Dedifferentiated amniotic fluid mesenchymal stem cell (primary cell): ENCODE data around the gene KRT81.
"Not testable (repeated sequence)": the region's sequence is repeated elsewhere in the genome, so short reads cannot be mapped to it uniquely, and the experiment has no call there.

Experiments
- DNase-seq: peaks from one replicate; pipeline ENCODE4 v3.0.0-alpha.2; 2016; ENCODE audit errors: extremely low spot score

KRT81 gene

DNA sequence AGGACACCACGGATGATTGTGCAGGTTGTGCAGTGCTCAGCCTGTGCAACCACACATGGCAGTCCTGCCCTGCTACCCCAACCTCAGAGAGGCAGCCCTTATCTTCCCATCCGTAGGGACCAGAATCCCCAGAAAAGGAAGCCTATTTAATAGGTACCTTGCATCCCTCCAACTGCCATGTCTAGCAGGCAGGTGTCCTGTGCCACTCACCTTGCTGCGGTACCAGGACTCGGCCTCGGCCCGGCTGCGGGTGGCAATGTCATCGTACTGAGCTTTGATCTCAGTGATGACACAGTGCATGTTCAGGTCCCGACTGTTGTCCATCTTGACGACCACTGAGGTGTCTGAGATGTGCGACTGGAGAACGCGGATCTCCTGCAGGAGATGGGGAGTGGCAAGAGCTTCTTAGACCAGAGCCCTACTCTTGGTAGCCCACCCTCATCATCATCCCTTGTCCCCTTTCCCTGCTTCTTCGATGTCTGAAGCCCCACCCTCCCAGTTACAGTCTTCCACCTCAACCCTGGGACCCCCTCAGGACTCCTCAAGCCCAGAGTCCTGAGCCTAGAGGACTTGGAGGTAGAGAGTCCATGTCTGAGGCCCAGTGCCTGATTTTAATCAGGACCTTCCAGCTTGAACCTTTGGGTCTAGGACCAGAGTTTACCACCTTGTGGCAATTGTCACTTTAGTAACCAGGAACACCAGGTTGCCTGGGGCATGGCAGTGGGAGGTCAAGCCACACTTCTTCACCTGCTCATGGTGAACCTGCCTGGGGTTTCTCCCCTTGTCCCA lies 37.7 kb downstream of the KRT81 start:
- no peak for DNase-seq

DNA sequence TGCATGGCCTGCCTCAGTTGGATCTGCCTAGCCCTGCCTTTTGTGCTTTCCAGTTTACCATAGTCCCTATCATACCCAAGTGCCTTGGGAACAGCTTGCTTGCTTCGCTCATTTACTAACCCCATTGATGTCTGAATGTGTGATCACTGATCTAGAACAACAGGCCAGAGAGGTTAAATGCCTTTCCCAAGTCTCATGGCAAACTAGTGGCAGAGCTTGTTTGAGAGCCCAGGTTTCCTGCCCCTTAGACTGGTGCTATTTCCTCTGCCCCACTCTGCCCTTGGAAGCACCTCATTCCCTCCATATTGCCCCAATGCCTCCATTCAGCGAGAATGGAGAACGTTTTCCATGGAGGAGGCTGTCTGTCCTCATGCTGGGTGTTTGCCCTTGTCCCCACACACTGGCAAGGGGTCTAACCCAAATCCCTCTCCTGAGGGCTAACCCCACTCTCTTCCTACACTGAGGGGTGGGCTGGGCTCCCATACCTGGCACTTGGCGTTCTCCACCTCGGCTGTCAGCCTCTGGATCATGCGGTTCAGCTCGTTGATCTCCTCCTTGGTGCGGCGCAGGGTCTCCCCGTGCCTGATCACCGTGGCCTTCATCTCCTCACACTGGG lies 38.5 kb downstream of the KRT81 start:
- DNase-seq = no peak

DNA sequence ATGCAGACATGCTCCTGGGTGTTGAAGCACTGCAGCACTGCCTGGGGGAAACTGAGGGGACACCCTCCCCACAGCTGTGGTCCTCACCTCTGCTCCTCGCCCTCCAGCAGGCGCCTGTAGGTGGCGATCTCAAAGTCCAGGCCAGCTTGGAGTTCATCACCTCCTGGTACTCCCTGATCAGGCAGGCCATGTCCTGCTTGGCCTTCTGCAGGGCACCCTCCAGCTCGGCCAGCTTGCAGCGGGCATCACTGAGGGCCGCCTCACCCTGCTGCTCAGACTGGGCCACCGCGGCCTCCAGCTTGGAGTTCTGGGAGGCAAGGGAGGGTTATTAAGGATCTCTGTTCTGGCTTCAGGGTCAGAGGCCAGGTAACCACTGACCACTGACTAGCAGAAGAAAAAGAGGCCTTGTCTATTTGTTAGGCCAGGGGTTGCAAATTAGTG lies 39.1 kb downstream of the KRT81 start:
- DNase-seq = not testable (repeated sequence)

DNA sequence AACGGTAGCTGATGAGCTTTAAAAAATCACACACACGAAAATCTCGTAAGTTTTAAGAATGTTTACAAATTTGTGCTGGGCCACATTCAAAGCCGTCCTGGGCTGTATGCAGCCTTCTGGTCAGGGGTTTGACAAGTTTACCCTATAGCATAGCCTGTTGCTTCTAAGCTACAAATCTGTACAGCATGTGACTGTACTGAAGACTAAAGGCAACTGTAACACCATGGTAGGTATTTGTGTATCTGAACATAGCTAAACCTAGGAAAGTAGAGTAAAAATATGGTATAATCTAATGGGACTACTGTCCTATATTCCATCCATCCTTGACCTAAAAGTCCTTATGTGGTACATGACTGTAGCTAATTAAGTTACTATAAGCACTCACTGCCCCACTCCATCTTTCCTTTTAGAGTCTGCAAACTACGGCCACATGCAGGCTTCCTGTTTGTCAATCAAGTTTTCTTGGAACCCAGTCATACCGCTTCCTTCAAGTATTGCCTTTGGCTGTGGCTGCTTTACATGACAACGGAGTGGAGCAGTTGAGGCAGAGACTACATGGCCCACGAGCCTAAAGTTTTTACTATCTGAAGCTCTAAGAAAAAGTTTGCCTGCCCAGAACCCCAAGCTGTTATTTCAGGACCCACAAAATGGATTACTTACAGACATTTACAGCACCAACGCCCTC lies 39.8 kb downstream of the KRT81 start:
- no peak for DNase-seq

DNA sequence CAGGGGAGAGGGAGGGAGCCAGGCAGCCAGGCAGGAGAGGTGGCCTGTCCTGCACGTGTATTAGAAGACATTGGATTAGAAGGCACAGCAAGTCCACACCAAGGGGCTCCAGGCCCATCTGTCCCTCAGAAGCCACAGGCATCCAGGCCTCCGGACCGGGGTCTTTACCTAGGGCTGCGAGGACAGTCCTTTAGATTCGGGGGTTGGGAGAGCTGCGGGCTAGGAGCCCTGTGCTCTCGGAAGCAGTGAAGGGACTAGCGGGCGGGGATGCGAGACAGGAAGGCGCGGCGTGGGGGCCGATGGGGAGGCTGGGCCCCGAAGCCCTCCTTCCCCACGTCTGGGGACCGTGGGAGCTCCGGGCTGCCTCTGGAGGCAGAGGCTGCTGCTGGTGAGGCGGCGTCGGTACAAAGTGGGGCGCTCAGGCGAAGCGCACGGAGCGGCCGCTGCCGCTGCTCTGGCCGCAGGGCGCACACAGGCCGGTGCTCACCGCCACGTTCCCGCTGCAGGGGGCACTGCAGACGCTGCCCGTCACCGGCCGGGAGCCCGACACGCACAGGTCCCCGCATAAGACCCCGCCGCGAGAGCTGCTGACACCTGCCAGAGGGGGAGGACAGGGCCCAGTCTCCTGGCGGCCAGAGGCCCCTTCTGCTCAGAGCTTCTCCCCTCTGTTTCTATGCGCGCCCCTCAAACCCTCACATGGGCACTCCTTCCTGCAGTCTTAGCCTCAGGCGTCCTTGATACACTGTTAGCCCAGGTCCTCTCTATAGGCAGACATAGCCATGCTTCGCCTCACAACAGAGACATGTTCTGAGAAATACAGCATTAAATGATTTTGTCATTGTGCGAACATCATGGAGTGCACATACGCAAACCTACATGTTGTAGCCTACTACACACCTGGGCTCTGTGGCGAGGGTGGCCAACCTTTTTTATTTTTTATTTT lies 41.0 kb downstream of the KRT81 start:
- no peak for DNase-seq

DNA sequence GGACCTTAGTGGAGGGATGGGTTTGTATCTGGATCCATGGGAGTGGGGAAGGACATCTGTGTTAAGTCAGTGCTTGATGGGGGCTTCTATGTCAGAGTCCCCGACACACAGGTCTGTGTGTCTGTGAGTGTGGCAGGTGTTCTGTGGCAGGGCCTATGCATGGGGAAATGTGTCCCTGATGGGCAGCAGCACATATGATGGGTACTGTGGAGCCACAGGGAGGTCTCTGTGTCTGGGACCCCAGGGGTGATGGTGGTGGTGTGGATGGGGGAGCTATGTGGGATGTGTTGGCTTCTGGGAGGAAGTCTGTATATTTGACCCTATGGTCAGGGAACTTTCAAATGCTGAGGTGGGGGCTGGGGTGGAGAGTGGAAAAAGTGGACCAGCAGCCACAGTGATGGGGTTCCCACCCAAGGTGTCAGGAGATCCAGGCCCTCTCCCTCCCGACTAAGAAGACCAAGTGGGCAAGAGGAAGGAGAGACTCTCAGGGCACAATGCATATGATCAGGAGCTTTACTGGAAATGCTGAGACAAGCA lies 41.8 kb downstream of the KRT81 start:
- no peak for DNase-seq

DNA sequence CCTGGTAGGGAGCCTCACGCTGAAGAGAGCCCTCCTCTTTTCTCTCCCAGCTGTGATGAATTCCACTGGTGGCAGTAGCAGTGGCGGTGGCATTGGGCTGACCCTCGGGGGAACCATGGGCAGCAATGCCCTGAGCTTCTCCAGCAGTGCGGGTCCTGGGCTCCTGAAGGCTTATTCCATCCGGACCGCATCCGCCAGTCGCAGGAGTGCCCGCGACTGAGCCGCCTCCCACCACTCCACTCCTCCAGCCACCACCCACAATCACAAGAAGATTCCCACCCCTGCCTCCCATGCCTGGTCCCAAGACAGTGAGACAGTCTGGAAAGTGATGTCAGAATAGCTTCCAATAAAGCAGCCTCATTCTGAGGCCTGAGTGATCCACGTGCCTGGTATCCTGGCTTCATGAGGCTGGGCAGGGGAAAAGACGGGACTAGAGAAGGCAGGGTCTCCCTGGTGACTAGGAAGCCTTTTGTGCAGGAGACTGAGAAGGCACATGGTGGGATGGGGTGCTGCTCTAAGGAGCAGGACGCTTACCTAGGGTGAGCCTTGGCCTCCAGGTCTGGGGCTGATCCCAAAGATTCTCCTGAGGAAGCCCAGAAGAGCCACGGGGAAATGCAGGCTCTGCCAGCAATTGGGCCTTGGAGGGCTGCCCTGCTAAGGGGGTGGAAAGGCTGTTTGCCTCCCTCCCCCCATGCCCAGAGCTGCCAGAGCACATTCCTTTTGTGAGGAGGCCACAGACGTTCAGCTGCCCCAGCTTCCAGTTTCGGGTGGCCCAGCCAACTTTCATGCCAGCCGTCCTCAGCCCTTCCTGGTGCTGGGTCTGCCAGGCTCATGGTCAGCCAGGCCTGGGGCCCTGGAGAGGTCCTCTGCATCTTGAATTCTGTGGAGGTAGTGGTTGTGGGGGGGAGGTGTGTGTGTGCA lies 42.5 kb downstream of the KRT81 start:
- no peak for DNase-seq

DNA sequence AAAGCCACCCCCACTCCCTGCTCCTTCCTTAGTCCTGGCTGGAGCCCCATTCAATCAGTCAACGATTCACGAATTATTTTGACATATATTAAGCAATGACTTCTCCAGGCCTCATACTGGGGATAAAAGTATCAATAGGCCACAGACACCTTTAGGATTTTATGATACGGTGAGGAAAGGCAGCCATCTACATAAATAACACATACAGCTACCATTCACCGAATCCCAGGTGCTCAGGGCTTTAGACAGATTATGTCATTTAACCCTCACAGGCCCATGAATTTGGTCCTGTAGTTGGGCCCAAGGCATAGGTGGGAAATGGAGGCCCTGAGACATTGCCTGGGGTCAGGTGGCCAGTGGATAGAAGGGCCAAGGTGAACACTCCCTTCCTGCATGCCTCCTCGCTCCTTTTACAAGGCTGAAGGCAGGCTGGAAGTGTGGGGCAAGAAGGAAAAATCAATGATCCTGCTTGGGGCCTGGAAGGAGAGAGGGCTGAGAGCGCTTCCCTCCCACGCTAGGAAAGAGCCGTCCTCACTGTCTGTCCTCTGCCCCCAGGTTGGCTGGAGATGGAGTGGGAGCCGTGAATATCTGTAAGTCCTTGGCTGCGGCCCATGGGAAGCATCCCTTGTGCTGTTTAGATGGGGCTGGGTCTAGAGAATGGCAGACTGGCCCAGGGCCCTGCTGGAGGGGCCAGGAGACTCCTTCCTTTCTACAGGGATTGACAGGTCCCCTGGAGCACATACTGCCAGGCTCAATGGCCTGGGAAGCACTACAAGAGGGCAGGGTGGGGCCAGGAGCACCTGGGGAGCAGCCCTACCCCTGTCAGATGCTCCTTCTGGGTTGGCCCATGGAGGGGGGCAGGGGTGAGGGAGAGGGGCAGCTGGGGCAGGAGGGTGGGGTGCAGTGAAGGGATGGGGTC lies 43.5 kb downstream of the KRT81 start:
- no peak for DNase-seq

DNA sequence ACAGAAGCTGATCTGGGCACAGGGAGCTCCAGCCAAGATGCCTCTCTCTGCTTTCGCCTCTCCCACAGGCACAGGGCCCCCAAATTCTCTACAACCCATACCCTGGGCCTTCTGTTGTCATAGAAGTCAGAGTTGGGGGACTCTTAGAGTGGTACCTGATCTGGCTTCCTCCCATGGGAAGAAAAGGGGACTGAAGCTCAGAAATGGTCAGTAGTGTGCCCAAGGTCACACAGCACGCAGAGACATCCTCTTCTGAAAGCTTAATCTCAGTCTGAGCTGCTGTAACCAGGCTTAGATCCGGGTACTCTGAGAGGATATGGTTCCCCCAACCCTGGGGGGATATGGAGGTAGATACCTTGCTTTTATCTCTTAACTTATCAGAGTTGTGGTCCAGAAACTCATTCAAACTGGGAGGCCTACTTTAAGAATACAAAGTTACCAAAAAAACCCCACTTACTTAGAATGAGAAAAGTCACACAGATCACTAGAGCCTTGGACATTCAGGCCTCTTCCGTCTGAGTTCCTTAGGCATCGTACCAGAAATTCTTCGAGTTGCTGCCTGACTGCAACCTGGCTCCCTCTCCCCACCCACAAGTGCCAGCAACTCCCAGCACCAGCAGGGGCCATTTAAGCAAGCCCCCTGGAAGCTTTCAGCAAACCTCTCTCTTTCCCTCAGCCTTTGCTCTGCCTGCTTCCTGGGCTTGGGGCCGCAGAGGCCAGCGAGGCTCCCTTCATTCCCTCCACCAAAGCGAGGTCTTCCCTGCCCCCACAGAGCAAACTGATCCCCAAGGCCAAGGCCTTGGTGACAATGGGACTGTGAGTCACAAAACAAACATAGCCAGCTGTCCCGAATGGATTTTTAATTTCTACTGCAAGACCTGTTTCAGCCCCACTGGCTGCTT lies 44.4 kb downstream of the KRT81 start:
- no peak for DNase-seq

DNA sequence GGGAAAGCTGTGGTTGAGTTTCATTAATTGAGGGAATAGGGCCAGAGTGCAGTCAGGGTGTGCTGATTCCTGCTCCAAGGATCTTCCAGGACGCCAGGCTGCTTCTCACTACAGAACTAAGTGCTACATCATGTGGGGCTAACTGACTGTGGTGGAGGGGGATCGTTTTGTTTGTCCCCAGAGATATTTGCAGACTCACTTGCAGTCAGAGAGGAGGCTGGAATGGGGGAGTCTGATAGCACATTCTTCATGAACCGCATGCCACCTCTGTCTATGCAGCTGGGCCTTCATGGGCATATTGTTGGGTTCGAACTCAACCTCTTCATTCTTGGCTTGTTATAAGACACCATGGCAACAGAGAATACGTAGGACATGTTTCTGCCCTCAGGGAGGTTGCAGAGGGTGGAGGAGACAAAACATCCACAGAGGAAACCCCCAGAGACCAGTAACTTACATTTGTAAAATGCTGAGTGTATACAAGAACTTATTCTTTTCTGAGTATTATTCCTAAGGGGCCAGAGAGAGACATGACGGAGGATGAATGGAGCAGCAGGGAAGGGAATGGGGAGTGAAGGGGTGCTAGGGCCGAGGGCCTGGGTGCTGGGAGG lies 45.3 kb downstream of the KRT81 start:
- DNase-seq = no peak

DNA sequence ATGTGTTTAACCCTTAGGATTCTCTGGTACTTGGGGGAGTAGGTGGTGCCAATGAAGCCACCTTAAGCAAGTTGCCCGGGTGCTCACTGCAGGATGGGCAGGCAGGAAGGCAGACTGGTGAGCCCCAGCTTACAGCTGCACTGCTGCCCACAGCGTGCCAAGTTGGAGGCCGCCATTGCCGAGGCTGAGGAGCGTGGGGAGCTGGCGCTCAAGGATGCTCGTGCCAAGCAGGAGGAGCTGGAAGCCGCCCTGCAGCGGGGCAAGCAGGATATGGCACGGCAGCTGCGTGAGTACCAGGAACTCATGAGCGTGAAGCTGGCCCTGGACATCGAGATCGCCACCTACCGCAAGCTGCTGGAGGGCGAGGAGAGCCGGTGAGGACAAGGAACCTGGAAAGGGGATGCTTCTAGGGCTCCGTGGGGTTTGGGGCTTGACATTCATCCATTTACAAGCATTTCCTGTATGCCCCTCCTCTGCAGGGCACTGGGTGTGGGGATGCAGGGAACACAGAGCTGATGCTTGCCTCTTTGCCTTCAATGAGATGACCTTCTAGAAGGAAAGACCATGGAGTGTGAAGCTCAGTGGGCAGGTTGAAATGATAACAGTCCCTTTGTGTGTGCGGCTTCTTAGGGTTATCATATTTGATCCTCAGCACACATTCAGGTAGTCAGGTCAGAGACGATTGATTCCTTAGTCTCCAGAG lies 45.9 kb downstream of the KRT81 start:
- DNase-seq = no peak

DNA sequence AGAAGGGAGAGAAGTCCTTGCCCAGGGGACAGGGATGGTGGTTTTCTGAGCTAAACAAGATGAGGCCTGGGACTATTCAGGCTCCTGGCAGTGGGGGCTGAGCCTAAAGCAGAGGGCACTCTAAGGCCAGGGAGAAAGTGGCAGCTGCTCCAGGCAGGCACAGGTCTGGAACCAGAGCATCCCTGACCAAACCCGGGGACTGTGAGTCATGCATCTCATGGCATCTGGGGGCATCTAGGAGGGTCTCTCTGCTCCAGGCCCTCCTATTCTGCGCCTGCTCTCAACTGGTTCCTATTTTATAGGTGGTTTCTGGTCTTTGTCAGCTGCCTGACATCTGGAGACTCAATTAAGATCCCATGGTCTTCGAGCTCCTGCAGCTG lies 46.7 kb downstream of the KRT81 start:
- no peak for DNase-seq

DNA sequence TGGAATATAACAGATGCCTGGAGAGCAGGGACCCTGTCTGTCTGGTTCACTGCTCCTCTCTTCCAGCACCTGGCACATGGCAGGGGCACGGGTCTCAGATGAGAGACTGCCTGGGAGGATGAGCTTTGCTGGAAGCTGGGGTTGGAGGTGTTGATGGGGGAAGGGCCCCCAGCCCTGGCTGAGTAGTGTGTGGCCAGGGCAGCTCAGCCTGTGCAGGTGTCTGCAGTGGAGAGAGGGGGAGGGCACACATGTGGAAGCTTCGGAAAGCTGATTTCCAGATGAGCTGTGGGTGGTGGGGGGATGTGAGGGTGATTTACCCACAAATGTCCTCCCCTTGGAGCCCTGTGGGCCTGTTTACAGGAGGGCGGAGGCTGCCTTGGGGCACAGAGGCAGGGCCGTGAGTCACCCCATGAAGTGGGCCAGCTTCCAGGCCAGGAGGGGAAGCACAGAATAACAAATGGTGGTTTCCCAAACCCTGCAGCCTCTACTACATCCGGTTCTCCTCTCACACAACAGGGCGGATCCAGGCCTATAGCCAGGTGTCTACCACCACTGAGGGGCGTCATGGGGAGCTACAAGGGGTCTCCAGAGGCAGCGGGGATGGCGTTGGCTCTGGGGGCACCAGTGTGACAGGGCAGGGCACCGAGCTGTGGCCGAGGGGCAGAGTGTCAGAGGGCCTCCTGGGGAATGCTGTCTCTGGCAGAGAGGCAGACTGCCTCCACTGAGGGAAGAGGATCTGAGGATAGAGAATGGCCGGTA lies 47.3 kb downstream of the KRT81 start:
- DNase-seq = peak; percentile 83

DNA sequence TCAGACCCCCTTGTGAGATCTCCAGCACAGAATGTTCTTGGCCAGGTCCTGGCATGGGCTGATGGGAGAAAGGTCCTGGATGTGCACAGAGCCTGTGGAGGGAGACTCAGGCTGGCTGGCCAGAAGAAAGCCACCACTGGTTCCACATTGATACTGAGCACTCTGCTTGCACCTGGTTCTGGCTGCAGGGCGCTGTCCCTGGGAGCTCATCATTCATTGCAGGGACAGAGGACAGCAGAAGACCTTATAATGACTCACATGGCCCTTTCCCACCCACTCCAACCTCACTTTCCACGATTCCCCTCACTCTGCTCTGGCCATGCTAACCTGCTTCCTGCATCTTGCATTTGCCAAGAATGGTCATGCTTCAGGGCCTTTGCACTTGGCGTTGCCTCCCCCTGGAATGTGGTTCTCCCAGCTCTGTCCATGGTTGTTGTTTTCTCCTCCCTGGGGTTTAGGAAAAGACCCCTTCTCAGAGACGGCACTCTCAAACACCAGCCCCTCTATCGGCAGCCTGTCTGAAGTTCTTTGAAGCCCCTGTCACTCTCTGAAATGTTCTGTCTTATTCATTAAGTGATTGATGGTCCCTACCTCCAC lies 48.0 kb downstream of the KRT81 start:
- peak; percentile 47 for DNase-seq

DNA sequence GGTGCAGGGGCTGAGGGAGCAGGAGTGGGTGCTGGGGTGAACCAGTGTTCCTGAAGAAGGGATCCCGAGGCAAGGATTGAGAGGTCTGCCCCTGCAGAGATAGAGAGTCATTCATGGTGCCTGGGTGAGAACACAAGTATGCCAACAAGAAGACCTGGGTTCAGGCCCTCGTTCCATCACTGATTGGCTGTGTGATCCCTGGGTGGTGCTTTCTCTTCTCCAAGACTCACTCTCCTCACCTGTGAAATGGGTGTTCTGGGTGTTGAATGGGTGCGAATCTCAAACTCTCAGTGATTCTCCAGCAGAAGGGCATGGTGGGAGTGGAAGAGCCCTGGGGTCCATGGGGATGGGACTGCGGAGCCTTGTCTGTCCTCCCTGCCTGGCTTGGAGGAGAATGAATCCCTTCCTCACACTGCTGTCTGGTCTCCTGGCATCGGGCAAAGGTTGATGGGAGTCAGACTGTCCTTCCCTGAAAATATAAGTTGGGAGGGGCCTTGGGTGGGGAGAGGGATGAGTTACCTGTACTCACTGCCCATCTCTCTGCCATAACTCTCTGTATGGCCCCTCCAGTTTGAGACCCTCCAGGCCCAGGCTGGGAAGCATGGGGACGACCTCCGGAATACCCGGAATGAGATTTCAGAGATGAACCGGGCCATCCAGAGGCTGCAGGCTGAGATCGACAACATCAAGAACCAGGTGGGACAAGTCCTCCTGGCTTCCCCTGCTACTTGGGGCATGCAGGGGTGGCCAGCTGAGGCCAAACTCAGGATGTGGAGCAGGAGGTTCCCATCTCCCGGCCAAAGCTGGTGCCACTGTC lies 48.7 kb downstream of the KRT81 start:
- no peak for DNase-seq
